GM19328 (cell line): ENCODE data around the gene CGB3.

Experiments
- ATAC-seq: cut with Tn5 transposase; IDR thresholded peaks from one replicate; pipeline ENCODE4 v1.9.1; 2021; ENCODE audit warnings: mild to moderate bottlenecking, moderate library complexity; ENCODE audit not compliant: unreplicated experiment

The CGB3 gene

GRCh38 chr19:49017041-49017665, 7.0 kb downstream of the CGB3 start, which contains the start of gene LHB:
Gene LHB (minus strand): TSS chr19:49017091. CDS start chr19:49017081, 10 bp downstream.
- no peak for ATAC-seq

- ATAC-seq = no peak
Observed at GRCh38 chr19:49016067-49016839, 7.9 kb downstream of the CGB3 start.

- ATAC-seq = no peak
Observed at GRCh38 chr19:49014870-49015255, 9.3 kb downstream of the CGB3 start.

- no peak for ATAC-seq
Observed at GRCh38 chr19:49014123-49014869, 9.8 kb downstream of the CGB3 start.

GRCh38 chr19:49011194-49011593, 12.9 kb downstream of the CGB3 start:
- no peak for ATAC-seq

GRCh38 chr19:49010453-49010852, 13.7 kb downstream of the CGB3 start:
- no peak for ATAC-seq

GRCh38 chr19:49009828-49010227, 14.3 kb downstream of the CGB3 start:
- ATAC-seq = no peak

- ATAC-seq = no peak
Observed at GRCh38 chr19:49006905-49007304, 17.2 kb downstream of the CGB3 start.

GRCh38 chr19:49004964-49005614, 19.0 kb downstream of the CGB3 start:
- ATAC-seq = no peak

GRCh38 chr19:49004133-49004532, 20.0 kb downstream of the CGB3 start:
- no peak for ATAC-seq

- ATAC-seq = no peak
Observed at GRCh38 chr19:48999481-49000325, 24.4 kb downstream of the CGB3 start.

- no peak for ATAC-seq
Observed at GRCh38 chr19:48997972-48998371, 26.2 kb downstream of the CGB3 start.

GRCh38 chr19:48994035-48994386, 30.1 kb downstream of the CGB3 start:
- ATAC-seq = no peak

- ATAC-seq = peak; percentile 91
Observed at GRCh38 chr19:48993175-48994034, 30.7 kb downstream of the CGB3 start, which contains the start of the genes GYS1 and RUVBL2. Gene GYS1 (minus strand): TSS chr19:48993309. CDS start chr19:48993112, 197 bp downstream. Gene RUVBL2 (plus strand): TSS chr19:48993887. CDS start chr19:48993912, 25 bp downstream.

- no peak for ATAC-seq
Observed at GRCh38 chr19:48992581-48993174, 31.5 kb downstream of the CGB3 start.

- ATAC-seq = no peak
Observed at GRCh38 chr19:48991873-48992580, 32.1 kb downstream of the CGB3 start.

- ATAC-seq = no peak
Observed at GRCh38 chr19:48991011-48991609, 33.0 kb downstream of the CGB3 start.

- ATAC-seq = no peak
Observed at GRCh38 chr19:48990400-48990799, 33.7 kb downstream of the CGB3 start.
